T47D (cell line): ENCODE results near the gene ADAMTSL4.
A peak's percentile ranks its signal among the peaks of the same experiment; 100 is the strongest.

ENCODE experiments used
- DNase-seq, 2 experiments: peaks; one replicate each; pipeline versions ENCODE4 v3.0.0 to v3.0.0-alpha.2; 2011 to 2012; ENCODE audit warnings: low read depth in 1 of 2, low spot score in 1 of 2
- JUND ChIP-seq: IDR thresholded peaks from 2 replicates; pipeline ENCODE4 v1.6.1; 2012; ENCODE audit warnings: low read depth
- in situ Hi-C: cut with HindIII; loops from 2 replicates; pipeline ENCODE4 v1.10.0; 2016; ENCODE audit warnings: low sequenced_read_pairs, low pct_unique_long_range_greater_than_20kb

The ADAMTSL4 gene

GRCh38 chr1:150537732-150538684, 11.2 kb upstream of the ADAMTSL4 start:
- TF ChIP-seq JUND = no peak
- peak; percentile 48 to 54 for DNase-seq
- in situ Hi-C loops = no loop called here

DNA sequence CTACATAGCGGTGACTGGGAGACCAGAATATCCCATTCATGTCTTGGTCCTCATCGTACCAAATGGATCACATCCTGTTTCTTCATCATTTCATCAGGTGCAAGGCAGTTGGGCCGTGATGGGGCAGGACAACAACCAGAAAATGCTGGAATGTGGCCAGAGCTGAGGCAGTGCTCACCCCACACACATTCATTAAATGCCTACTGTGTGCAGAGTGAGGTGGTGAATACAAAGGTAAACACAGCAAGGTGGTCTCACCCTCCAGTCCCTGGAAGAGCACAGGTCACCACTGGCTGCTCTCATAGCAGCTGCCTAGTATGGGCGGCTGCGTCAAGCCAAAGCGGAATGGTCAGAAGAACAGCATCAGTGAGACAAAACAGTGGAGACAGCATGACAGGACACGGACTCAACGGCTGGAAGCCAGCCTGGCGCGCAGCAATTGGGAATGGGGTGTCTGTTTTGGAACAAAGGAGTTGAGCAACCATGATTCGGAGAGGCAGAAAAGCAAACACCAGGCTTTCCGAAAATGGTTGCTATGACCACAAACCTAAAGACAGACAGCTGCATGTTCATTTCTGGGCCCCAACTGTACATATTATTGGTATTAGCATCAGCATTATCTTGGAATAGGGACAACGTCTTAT, 5.6 kb upstream of the ADAMTSL4 start:
- in situ Hi-C loops = no loop called here
- no peak for TF ChIP-seq JUND
- no peak for DNase-seq

DNA sequence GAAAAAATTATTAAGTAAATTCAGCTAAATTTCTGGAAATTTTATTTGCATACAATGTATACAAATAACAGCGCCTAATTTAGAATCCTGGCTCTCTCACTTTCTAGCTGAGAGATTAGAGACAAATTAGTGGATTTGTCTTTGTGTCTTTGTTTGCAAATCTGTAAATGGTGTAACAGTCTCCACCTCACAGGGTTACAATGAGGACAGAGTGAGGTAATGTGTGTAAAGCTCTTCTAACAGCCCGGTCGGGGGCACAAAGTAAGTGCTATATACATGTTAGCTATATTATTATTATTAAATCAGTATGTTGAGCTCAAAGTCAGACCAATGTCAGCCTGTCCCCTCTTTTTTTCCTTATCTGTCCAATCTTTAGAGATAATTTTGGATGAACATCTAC, 5.0 kb upstream of the ADAMTSL4 start:
- no peak for DNase-seq
- in situ Hi-C loops = no loop called here
- TF ChIP-seq JUND = no peak

- TF ChIP-seq JUND = no peak
- in situ Hi-C loops = no loop called here
- no peak for DNase-seq
Observed at GRCh38 chr1:150545486-150546032, 3.6 kb upstream of the ADAMTSL4 start.

DNA sequence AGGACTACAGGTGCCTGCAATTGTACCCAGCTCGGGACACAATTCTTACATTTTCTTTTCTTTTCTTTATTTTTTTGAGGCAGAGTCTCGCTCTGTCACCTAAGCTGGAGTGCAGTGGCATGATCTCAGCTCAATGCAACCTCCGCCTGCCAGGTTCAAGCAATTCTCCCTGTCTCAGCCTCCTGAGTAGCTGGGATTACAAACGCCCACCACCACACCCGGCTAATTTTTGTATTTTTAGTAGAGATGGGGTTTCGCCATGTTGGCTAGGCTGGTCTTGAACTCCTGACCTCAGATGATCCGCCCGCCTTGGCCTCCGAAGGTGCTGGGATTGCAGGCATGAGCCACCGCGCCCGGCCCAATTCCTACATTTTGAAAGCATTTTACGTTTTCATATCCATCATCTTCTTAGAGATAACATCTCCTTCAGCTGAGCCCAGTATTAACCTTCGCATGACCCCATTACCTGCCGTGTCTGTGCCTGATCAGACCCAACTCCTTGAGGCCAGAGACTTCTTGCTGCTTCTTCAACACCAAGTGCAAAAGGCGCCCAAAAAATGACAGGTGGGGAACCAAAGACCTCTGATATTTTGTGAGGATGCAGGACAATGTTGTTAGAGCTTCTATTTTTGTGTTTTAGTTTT, 2.8 kb upstream of the ADAMTSL4 start:
- in situ Hi-C loops = no loop called here
- no peak for TF ChIP-seq JUND
- DNase-seq = no peak

DNA sequence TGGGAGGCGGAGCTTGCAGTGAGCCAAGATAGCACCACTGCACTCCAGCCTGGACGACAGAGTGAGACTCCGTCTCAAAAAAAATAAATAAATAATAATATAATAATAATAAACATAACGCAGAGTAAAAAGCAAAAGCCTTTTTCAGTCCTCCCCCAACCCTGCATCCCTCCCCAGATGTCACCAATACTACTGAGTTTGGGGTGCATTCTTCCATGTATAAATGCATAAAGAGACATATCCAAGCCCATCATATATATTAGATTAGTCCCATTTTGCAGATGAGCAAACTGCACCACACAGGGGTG, 930 bp upstream of the ADAMTSL4 start:
- TF ChIP-seq JUND = no peak
- in situ Hi-C loops = no loop called here

GRCh38 chr1:150549496-150550221, 451 bp downstream of the ADAMTSL4 start:
- in situ Hi-C loops = no loop called here
- no peak for TF ChIP-seq JUND
- peak in 1 of 2 experiments; percentile 77 for DNase-seq

More for the DNA sequence above, 930 bp upstream of the ADAMTSL4 start:
- no peak for DNase-seq

GRCh38 chr1:150550222-150551050, 1.2 kb downstream of the ADAMTSL4 start:
- DNase-seq = no peak
- no peak for TF ChIP-seq JUND
- in situ Hi-C loops = no loop called here

DNA sequence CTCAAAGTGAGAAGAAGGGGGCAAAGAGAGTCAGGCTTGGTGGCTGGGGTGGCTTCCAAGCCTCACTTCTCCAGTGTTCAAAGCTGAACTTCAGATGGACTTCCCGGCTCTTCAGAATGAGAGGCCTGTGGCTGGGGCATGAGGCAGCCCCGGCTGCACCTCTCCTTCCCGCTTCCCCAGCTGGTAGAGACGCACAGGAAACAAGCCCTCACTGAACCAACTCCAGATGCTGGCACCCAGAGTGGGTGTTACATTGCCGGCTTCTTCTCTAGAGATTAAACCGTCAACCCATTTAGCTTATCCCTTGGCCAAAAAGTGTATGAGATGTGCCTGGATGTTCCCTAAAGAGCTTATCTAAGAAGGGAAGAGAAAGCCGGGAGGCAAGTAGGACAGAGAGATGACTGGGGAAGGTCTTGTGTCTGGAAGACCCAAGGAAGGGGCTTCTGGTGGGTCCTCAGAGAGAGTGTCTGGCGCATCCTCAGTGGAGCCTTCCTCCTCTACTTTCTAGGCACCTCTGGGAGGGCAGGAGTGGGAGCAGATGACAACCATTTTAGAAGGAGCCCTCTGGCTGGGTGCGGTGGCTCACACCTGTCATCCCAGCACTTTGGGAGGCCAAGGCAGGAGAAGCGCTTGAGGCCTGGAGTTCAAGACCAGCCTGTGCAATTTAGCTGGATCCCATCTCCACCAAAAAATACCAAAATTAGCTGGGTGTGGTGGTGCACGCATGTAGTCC, 2.0 kb downstream of the ADAMTSL4 start:
- no peak for TF ChIP-seq JUND
- in situ Hi-C loops = no loop called here
- DNase-seq = no peak

DNA sequence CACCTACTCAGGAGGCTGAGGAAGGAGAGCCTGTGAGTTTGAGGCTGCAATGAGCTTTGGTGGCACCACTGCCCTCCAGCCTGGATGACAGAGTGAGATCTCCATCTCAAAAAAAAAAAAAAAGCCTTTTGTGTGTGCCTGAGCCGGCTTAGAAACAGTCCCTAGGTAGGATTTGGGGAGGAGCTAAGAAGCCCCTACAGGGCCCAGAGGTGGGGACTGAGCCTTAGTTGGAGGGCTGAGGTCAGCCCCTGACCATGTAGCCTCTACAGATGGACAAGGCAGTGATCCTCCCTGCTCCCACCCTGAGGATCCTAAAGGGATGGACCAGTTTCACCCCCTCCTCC, 2.5 kb downstream of the ADAMTSL4 start:
- in situ Hi-C loops = no loop called here
- TF ChIP-seq JUND = no peak
- no peak for DNase-seq
